GM10248 (cell line): ENCODE data around the gene TYROBP.

Experiments
- CTCF ChIA-PET: fragments of 300-600 bp; sonication (Branson Sonifier 250); formaldehyde crosslinking; extraction: SDS; loops from one replicate; lab custom pipeline; 2021; ENCODE audit warnings: antibody characterized with exemption; lab: Yijun Ruan, JAX
- POLR2A ChIA-PET: fragments of 350-650 bp; sonication (Branson Sonifier 250); formaldehyde crosslinking; extraction: SDS; loops from one replicate; lab custom pipeline; 2020; ENCODE audit warnings: antibody characterized with exemption; lab: Yijun Ruan, JAX
- DNase-seq: peaks from one replicate; pipeline ENCODE4 v3.0.0; 2012; ENCODE audit errors: extremely low spot score
- TF ChIP-seq, protein P1 (sequence below): IDR thresholded peaks from 2 replicates; pipeline ENCODE4 v1.5.1; 2012; ENCODE audit warnings: mild to moderate bottlenecking, low read depth; ENCODE audit errors: extremely low read depth, missing control alignments, control extremely low read depth

The TYROBP gene

DNA sequence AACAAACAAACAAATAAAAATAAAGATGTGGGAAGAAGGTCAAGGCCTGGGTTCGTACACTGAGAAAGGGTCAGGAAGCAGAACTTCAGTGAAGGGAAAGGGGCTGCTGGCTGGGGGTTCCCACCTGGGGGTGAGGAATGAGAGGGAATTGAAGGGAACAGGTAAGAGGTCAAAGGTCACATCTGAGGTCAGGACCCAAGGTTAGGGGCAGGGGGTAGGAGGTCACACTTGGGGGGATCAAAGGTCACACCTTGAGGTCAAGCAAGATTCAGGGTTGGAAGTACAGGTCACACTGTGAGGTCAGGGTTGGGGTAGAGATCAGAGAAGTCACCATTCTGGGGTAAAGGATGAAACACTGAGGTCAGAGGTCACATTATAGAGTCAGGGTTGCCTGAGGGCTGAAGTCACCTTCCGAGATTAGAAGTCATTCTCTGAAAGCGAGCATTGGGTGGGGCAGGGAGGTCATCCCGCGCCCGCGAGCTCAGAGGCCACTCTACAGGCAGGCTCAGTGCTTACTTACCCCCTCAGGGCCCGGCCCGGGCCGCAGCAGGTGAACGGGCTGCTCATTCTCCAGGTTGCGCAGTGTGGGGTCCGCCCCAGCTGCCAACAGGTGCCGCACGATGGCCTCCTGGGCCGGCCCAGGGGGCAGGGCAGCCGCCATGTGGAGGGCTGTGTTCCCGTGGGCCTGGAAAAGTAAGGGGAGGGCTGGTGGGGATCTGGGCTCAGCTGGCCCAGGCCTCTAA is 18.6 kb downstream of the TYROBP start:
- TF ChIP-seq, protein P1, sequence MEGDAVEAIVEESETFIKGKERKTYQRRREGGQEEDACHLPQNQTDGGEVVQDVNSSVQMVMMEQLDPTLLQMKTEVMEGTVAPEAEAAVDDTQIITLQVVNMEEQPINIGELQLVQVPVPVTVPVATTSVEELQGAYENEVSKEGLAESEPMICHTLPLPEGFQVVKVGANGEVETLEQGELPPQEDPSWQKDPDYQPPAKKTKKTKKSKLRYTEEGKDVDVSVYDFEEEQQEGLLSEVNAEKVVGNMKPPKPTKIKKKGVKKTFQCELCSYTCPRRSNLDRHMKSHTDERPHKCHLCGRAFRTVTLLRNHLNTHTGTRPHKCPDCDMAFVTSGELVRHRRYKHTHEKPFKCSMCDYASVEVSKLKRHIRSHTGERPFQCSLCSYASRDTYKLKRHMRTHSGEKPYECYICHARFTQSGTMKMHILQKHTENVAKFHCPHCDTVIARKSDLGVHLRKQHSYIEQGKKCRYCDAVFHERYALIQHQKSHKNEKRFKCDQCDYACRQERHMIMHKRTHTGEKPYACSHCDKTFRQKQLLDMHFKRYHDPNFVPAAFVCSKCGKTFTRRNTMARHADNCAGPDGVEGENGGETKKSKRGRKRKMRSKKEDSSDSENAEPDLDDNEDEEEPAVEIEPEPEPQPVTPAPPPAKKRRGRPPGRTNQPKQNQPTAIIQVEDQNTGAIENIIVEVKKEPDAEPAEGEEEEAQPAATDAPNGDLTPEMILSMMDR = no peak
- DNase-seq = no peak
- CTCF ChIA-PET = interaction anchor here (6.4 kb wide), 1 partner anchor 8 kb away, joined by 45 read pairs; no protein-coding TSS in a partner anchor
- POLR2A ChIA-PET = interaction anchor here (0.6 kb wide), 1 partner anchor 110 kb away, joined by 3 read pairs; no protein-coding TSS in a partner anchor

DNA sequence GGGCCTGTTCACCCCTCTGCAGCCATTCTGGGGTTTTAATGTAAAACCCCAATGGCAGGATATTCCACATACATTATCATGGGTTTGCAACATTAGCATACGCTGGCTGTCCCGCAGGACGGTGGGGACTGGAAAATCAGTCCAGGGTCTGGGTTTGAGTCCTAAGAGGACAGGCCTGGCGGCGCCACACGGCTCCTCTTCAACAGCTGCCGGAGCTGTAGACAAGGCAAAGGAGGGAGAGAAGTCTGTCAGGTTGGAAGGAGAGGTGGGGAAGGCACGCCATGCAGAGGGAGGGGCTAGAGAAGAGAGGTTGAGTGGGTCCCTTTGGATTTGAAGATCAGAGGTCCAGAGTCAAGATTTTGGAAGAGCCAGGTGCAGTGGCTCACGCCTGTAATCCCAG is 19.7 kb downstream of the TYROBP start:
- CTCF ChIA-PET = no interaction called here
- no peak for DNase-seq
- POLR2A ChIA-PET = no interaction called here
- TF ChIP-seq, protein P1 = no peak

DNA sequence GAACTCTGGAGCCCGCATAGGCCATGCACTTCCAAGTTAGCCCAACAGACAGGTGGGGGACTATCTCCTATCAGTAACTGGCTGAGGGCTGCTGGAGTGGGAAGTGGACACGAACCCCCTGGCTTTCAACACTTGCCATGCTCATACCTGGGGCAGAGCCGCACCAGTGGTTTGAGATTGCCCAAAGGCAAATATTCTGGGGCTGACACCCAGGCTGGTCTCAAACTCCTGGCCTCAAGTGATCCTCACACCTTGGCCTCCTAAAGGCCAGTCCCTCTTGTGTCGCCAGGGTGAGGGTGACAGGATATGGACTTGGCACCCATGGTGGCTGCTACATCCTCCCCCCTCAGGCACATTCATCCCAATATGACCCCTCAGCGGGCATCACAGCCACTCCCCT is 20.9 kb downstream of the TYROBP start:
- DNase-seq = no peak
- ChIA-PET POLR2A (no interaction called here), CTCF (no interaction called here)

DNA sequence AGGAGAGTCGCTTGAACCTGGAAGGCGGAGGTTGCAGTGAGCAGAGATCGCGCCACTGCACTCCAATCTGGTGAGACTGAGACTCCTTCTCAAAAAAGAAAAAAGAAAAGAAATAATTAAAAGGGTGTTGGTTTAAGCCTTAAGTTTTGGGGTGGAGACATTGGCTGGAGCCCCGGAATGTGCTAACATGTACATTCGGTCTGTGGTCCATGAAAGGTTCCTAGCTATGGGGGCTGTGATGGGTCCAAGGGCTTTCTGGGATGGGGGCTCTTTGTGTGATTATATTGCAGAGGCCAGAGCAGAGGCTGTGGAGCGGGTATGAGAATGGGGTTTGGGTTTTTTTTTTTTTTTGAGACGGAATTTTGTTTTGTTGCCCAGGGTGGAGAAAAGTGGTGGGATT is 22.2 kb downstream of the TYROBP start:
- TF ChIP-seq, protein P1 = no peak
- ChIA-PET CTCF (interaction anchor here (1.3 to 6.5 kb wide), 2 partner anchors 9 to 45 kb away, joined by 3 to 82 read pairs; no protein-coding TSS in a partner anchor), POLR2A (interaction anchor here (0.6 to 1.7 kb wide), 2 partner anchors 45 to 231 kb away, joined by 5 to 6 read pairs; no protein-coding TSS in a partner anchor)
- no peak for DNase-seq

More for the DNA sequence above, 20.9 kb downstream of the TYROBP start:
- TF ChIP-seq, protein P1 = no peak

DNA sequence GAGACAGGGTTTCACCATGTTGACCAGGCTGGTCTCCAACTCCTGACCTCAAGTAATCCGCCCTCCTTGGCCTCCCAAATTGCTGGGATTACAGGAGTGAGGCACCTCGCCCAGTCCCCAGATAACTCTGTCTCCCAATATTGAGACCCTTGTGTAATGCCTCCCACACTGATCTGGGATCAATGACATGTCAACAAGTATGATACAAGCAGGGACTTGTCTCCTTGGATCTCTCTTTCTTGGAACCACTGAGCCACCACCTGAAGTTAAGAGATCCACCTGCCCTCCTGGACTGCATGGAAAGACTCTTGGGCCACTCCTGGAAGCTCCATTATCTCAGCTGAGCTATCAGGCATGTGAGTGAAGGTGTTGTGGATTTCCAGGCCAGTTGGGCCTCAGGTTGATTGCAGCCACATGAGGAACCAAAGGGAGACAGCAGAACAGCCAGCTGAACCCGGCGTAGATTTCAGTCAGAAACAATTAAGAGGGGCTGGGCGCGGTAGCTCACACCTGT is 22.8 kb downstream of the TYROBP start:
- POLR2A ChIA-PET = interaction anchor here (0.6 to 1.7 kb wide), 2 partner anchors 46 to 209 kb away, joined by 4 to 5 read pairs; no protein-coding TSS in a partner anchor
- DNase-seq = no peak
- TF ChIP-seq, protein P1 = no peak
- CTCF ChIA-PET = interaction anchor here (1.3 to 6.5 kb wide), 2 partner anchors 9 to 46 kb away, joined by 3 to 82 read pairs; no protein-coding TSS in a partner anchor

DNA sequence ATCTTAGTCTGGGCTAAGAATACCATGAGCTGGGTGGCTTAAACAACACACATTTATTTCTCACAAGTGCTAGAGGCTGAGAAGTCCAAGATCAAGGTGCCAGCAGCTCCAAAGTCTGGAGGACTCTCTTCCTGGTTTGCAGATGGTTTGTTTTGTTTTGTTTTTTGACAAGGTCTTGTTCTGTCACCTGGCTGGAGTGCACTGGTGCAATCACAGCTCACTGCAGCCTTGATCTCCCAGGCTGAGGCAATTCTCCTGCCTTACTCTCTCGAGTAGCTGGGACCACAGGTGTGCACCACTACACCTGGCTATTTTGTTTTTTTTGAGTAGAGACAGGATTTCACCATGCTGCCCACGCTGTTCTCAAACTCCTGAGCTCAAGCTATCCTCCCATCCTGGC is 24.2 kb downstream of the TYROBP start:
- ChIA-PET CTCF (interaction anchor here (0.9 to 6.5 kb wide), 5 partner anchors 8 to 47 kb away, joined by 3 to 82 read pairs (median 3); partner anchors contain the start of gene APLP1), POLR2A (interaction anchor here (0.7 to 1.3 kb wide), 4 partner anchors 16 to 226 kb away, joined by 3 to 4 read pairs (median 4); partner anchors contain the start of genes APLP1 and NFKBID)
- TF ChIP-seq, protein P1 = no peak
- DNase-seq = no peak
